ENCODE results near the gene TUBA4A.

The TUBA4A gene

GRCh38 chr2:219277703-219278654 lies 24.3 kb upstream of the TUBA4A start:
- H3K27me3 ChIP-seq (ENCODE audit: control insufficient read depth, insufficient read depth, low read length): no peaks in the 10 kb centered on the region
- peaks cover 17% of the 10 kb centered on the region for H3K36me3 ChIP-seq (ENCODE audit: control insufficient read depth, insufficient read depth, low read length)
- no peak overlapping the region for H3K9ac ChIP-seq (ENCODE audit: low read depth, low read length)
- peaks cover 29% of the 10 kb centered on the region for H3K4me1 ChIP-seq (ENCODE audit: control insufficient read depth, insufficient read depth, low read length)
- H3K9me3 ChIP-seq (ENCODE audit: control insufficient read depth, insufficient read depth, low read length): no peaks in the 10 kb centered on the region
- H3K4me3 ChIP-seq (ENCODE audit: low read depth, low read length): peak overlapping the region; percentile 58
- peak overlapping the region; percentile 89 for H3K27ac ChIP-seq (ENCODE audit: low read depth, low read length)

GRCh38 chr2:219274361-219274921 lies 20.7 kb upstream of the TUBA4A start:
- Histone ChIP-seq H3K27me3 (ENCODE audit: control insufficient read depth, insufficient read depth, low read length) (peaks cover 4% of the 10 kb centered on the region; the same call in 1 of the 2 replicates), H3K4me1 (ENCODE audit: control insufficient read depth, insufficient read depth, low read length) (peaks cover 24% of the 10 kb centered on the region), H3K9me3 (ENCODE audit: control insufficient read depth, insufficient read depth, low read length) (no peaks in the 10 kb centered on the region), H3K36me3 (ENCODE audit: control insufficient read depth, insufficient read depth, low read length) (no peaks in the 10 kb centered on the region), H3K9ac (ENCODE audit: low read depth, low read length) (no peak overlapping the region), H3K4me3 (ENCODE audit: low read depth, low read length) (no peak overlapping the region), H3K27ac (ENCODE audit: low read depth, low read length) (peak overlapping the region; percentile 81)

- Histone ChIP-seq H3K4me3 (ENCODE audit: low read depth, low read length) (no peak overlapping the region), H3K9me3 (ENCODE audit: control insufficient read depth, insufficient read depth, low read length) (no peaks in the 10 kb centered on the region), H3K27me3 (ENCODE audit: control insufficient read depth, insufficient read depth, low read length) (peaks cover 4% of the 10 kb centered on the region; the same call in 1 of the 2 replicates), H3K9ac (ENCODE audit: low read depth, low read length) (no peak overlapping the region), H3K36me3 (ENCODE audit: control insufficient read depth, insufficient read depth, low read length) (no peaks in the 10 kb centered on the region), H3K4me1 (ENCODE audit: control insufficient read depth, insufficient read depth, low read length) (peaks cover 24% of the 10 kb centered on the region), H3K27ac (ENCODE audit: low read depth, low read length) (peak overlapping the region; percentile 81)
These were observed 20.2 kb upstream of the TUBA4A start for GRCh38 chr2:219273937-219274336.

GRCh38 chr2:219272995-219273394 lies 19.3 kb upstream of the TUBA4A start:
- Histone ChIP-seq H3K36me3 (ENCODE audit: control insufficient read depth, insufficient read depth, low read length) (no peaks in the 10 kb centered on the region), H3K9ac (ENCODE audit: low read depth, low read length) (no peak overlapping the region)

GRCh38 chr2:219272356-219272755 lies 18.6 kb upstream of the TUBA4A start:
- Histone ChIP-seq H3K4me1 (ENCODE audit: control insufficient read depth, insufficient read depth, low read length) (peaks cover 10% of the 10 kb centered on the region), H3K4me3 (ENCODE audit: low read depth, low read length) (no peak overlapping the region), H3K9me3 (ENCODE audit: control insufficient read depth, insufficient read depth, low read length) (no peaks in the 10 kb centered on the region), H3K36me3 (ENCODE audit: control insufficient read depth, insufficient read depth, low read length) (no peaks in the 10 kb centered on the region), H3K9ac (ENCODE audit: low read depth, low read length) (no peak overlapping the region), H3K27me3 (ENCODE audit: control insufficient read depth, insufficient read depth, low read length) (peaks cover 4% of the 10 kb centered on the region; the same call in 1 of the 2 replicates), H3K27ac (ENCODE audit: low read depth, low read length) (no peak overlapping the region)

More at GRCh38 chr2:219272995-219273394, 19.3 kb upstream of the TUBA4A start:
- H3K27me3 ChIP-seq (ENCODE audit: control insufficient read depth, insufficient read depth, low read length): peaks cover 4% of the 10 kb centered on the region; the same call in 1 of the 2 replicates
- no peak overlapping the region for H3K27ac ChIP-seq (ENCODE audit: low read depth, low read length)
- no peaks in the 10 kb centered on the region for H3K9me3 ChIP-seq (ENCODE audit: control insufficient read depth, insufficient read depth, low read length)
- peaks cover 16% of the 10 kb centered on the region for H3K4me1 ChIP-seq (ENCODE audit: control insufficient read depth, insufficient read depth, low read length)
- no peak overlapping the region for H3K4me3 ChIP-seq (ENCODE audit: low read depth, low read length)

- Histone ChIP-seq H3K4me3 (ENCODE audit: low read depth, low read length) (no peak overlapping the region), H3K4me1 (ENCODE audit: control insufficient read depth, insufficient read depth, low read length) (peaks cover 6% of the 10 kb centered on the region), H3K27ac (ENCODE audit: low read depth, low read length) (no peak overlapping the region), H3K9ac (ENCODE audit: low read depth, low read length) (no peak overlapping the region), H3K27me3 (ENCODE audit: control insufficient read depth, insufficient read depth, low read length) (peaks cover 8% of the 10 kb centered on the region; the same call in 1 of the 2 replicates), H3K9me3 (ENCODE audit: control insufficient read depth, insufficient read depth, low read length) (no peaks in the 10 kb centered on the region), H3K36me3 (ENCODE audit: control insufficient read depth, insufficient read depth, low read length) (no peaks in the 10 kb centered on the region)
These were observed 17.3 kb upstream of the TUBA4A start for GRCh38 chr2:219271021-219271420.

GRCh38 chr2:219270055-219270372 lies 16.3 kb upstream of the TUBA4A start:
- peaks cover 8% of the 10 kb centered on the region; the same call in 1 of the 2 replicates for H3K27me3 ChIP-seq (ENCODE audit: control insufficient read depth, insufficient read depth, low read length)
- H3K36me3 ChIP-seq (ENCODE audit: control insufficient read depth, insufficient read depth, low read length): no peaks in the 10 kb centered on the region
- H3K4me1 ChIP-seq (ENCODE audit: control insufficient read depth, insufficient read depth, low read length): peaks cover 6% of the 10 kb centered on the region
- H3K4me3 ChIP-seq (ENCODE audit: low read depth, low read length): no peak overlapping the region
- no peak overlapping the region for H3K9ac ChIP-seq (ENCODE audit: low read depth, low read length)
- H3K9me3 ChIP-seq (ENCODE audit: control insufficient read depth, insufficient read depth, low read length): no peaks in the 10 kb centered on the region
- no peak overlapping the region for H3K27ac ChIP-seq (ENCODE audit: low read depth, low read length)

GRCh38 chr2:219269362-219270054 lies 15.8 kb upstream of the TUBA4A start:
- H3K9me3 ChIP-seq (ENCODE audit: control insufficient read depth, insufficient read depth, low read length): no peaks in the 10 kb centered on the region
- H3K27me3 ChIP-seq (ENCODE audit: control insufficient read depth, insufficient read depth, low read length): peaks cover 8% of the 10 kb centered on the region; the same call in 1 of the 2 replicates
- H3K4me3 ChIP-seq (ENCODE audit: low read depth, low read length): no peak overlapping the region
- H3K36me3 ChIP-seq (ENCODE audit: control insufficient read depth, insufficient read depth, low read length): no peaks in the 10 kb centered on the region
- H3K4me1 ChIP-seq (ENCODE audit: control insufficient read depth, insufficient read depth, low read length): peaks cover 5% of the 10 kb centered on the region
- H3K27ac ChIP-seq (ENCODE audit: low read depth, low read length): no peak overlapping the region
- H3K9ac ChIP-seq (ENCODE audit: low read depth, low read length): no peak overlapping the region

- Histone ChIP-seq H3K4me1 (ENCODE audit: control insufficient read depth, insufficient read depth, low read length) (no peaks in the 10 kb centered on the region), H3K27me3 (ENCODE audit: control insufficient read depth, insufficient read depth, low read length) (peaks cover 8% of the 10 kb centered on the region; the same call in 1 of the 2 replicates), H3K27ac (ENCODE audit: low read depth, low read length) (no peak overlapping the region), H3K9ac (ENCODE audit: low read depth, low read length) (no peak overlapping the region), H3K9me3 (ENCODE audit: control insufficient read depth, insufficient read depth, low read length) (no peaks in the 10 kb centered on the region), H3K4me3 (ENCODE audit: low read depth, low read length) (no peak overlapping the region), H3K36me3 (ENCODE audit: control insufficient read depth, insufficient read depth, low read length) (no peaks in the 10 kb centered on the region)
These were observed 14.6 kb upstream of the TUBA4A start for GRCh38 chr2:219268294-219268693.

GRCh38 chr2:219266886-219267285 lies 13.2 kb upstream of the TUBA4A start:
- Histone ChIP-seq H3K36me3 (ENCODE audit: control insufficient read depth, insufficient read depth, low read length) (no peaks in the 10 kb centered on the region), H3K27me3 (ENCODE audit: control insufficient read depth, insufficient read depth, low read length) (0 out of 2 replicates have a peak, but pooled peaks cover 4% of the 10 kb centered on the region), H3K27ac (ENCODE audit: low read depth, low read length) (no peak overlapping the region), H3K4me1 (ENCODE audit: control insufficient read depth, insufficient read depth, low read length) (no peaks in the 10 kb centered on the region), H3K9ac (ENCODE audit: low read depth, low read length) (no peak overlapping the region), H3K4me3 (ENCODE audit: low read depth, low read length) (no peak overlapping the region), H3K9me3 (ENCODE audit: control insufficient read depth, insufficient read depth, low read length) (no peaks in the 10 kb centered on the region)
